Measurements from ENCODE around the gene SH3GL2.
A peak's percentile ranks its signal among the peaks of the same experiment; 100 is the strongest.

The SH3GL2 gene

GRCh38 chr9:17609312-17610005 lies 30.6 kb downstream of the SH3GL2 start:
- no peak for DNase-seq

- no peak for DNase-seq
Observed at GRCh38 chr9:17611342-17611741, 32.5 kb downstream of the SH3GL2 start.

GRCh38 chr9:17611917-17612316 lies 33.1 kb downstream of the SH3GL2 start:
- DNase-seq, result no peak

GRCh38 chr9:17613758-17614157 lies 34.9 kb downstream of the SH3GL2 start:
- DNase-seq, result peak in 6 of 58 donors; percentile 17 to 60 (median 22)

- DNase-seq, result no peak
Observed at GRCh38 chr9:17614250-17614649, 35.4 kb downstream of the SH3GL2 start.

- DNase-seq, result no peak
Observed at GRCh38 chr9:17614903-17615302, 36.0 kb downstream of the SH3GL2 start.

- no peak for DNase-seq
Observed at GRCh38 chr9:17622141-17622540, 43.3 kb downstream of the SH3GL2 start.

GRCh38 chr9:17622749-17623148 lies 43.9 kb downstream of the SH3GL2 start:
- DNase-seq, result no peak

- DNase-seq, result no peak
Observed at GRCh38 chr9:17623965-17624364, 45.1 kb downstream of the SH3GL2 start.

GRCh38 chr9:17624571-17624970 lies 45.7 kb downstream of the SH3GL2 start:
- no peak for DNase-seq

GRCh38 chr9:17625644-17626388 lies 47.0 kb downstream of the SH3GL2 start:
- no peak for DNase-seq

- DNase-seq, result no peak
Observed at GRCh38 chr9:17627641-17628040, 48.8 kb downstream of the SH3GL2 start.

- no peak for DNase-seq
Observed at GRCh38 chr9:17628624-17629023, 49.8 kb downstream of the SH3GL2 start.

- no peak for DNase-seq
Observed at GRCh38 chr9:17630531-17630949, 51.7 kb downstream of the SH3GL2 start.

GRCh38 chr9:17631396-17631795 lies 52.5 kb downstream of the SH3GL2 start:
- DNase-seq, result no peak

- no peak for DNase-seq
Observed at GRCh38 chr9:17632994-17633393, 54.1 kb downstream of the SH3GL2 start.

- no peak for DNase-seq
Observed at GRCh38 chr9:17635115-17635890, 56.4 kb downstream of the SH3GL2 start.

GRCh38 chr9:17636349-17636748 lies 57.5 kb downstream of the SH3GL2 start:
- DNase-seq, result no peak

GRCh38 chr9:17636821-17637220 lies 58.0 kb downstream of the SH3GL2 start:
- DNase-seq, result no peak

- DNase-seq, result no peak
Observed at GRCh38 chr9:17637229-17637628, 58.4 kb downstream of the SH3GL2 start.

GRCh38 chr9:17648516-17648915 lies 69.7 kb downstream of the SH3GL2 start:
- DNase-seq, result no peak

GRCh38 chr9:17651725-17652124 lies 72.9 kb downstream of the SH3GL2 start:
- DNase-seq, result no peak
